Gastroesophageal sphincter (tissue), 4 donors: Measurements from ENCODE around the gene IDH3A. TPM values are rescaled to one million over a fixed set of nuclear protein-coding genes. Genes with fewer than 3 reads are reported as not detected.

ENCODE experiments used
- ATAC-seq: fragments of 150-250 bp; one replicate; pipeline ENCODE4 v1.9.1; 2016; ENCODE audit warnings: mild to moderate bottlenecking, moderate library complexity
- H3K27ac ChIP-seq, 4 donors: fragments of 200-600 bp; sonication (generic) in 3 of 4; 1 replicate in 3 of 4; 2 replicates in 1 of 4; pipeline ENCODE4 v1.5.1; 2016 to 2019
- H3K27me3 ChIP-seq: fragments of 200-600 bp; sonication (generic); one replicate; pipeline ENCODE4 v1.5.1; 2019
- H3K36me3 ChIP-seq, 2 donors: fragments of 200-600 bp; sonication (generic); one replicate each; pipeline ENCODE4 v1.5.1; 2019; ENCODE audit warnings: control low read depth in 1 of 2
- H3K4me1 ChIP-seq, 3 donors: fragments of 200-600 bp; sonication (generic); 1 replicate in 2 of 3; 2 replicates in 1 of 3; pipeline ENCODE4 v1.5.1; 2016 to 2019; ENCODE audit warnings: control low read depth in 2 of 3
- H3K4me3 ChIP-seq, 2 donors: fragments of 200-600 bp; sonication (generic); one replicate each; pipeline ENCODE4 v1.5.1; 2019; ENCODE audit warnings: mild to moderate bottlenecking in 1 of 2, moderate library complexity in 1 of 2
- H3K9me3 ChIP-seq, 3 donors: fragments of 200-600 bp; sonication (generic); one replicate each; pipeline ENCODE4 v1.5.1; 2017 to 2019; ENCODE audit warnings: control low read depth in 2 of 3
- EP300 ChIP-seq: sonication (generic); formaldehyde crosslinking; IDR thresholded peaks from one replicate; pipeline ENCODE4 v1.6.1; 2017; ENCODE audit warnings: antibody characterized with exemption, mild to moderate bottlenecking
- POLR2A ChIP-seq, 2 donors: fragments of 450-650 bp; IDR thresholded peaks; one replicate each; pipeline ENCODE4 v1.6.1; 2017; ENCODE audit warnings: antibody characterized with exemption in 2 of 2, mild to moderate bottlenecking in 2 of 2, moderate library complexity in 1 of 2
- POLR2AphosphoS5 ChIP-seq: sonication (generic); formaldehyde crosslinking; IDR thresholded peaks from one replicate; pipeline ENCODE4 v1.6.1; 2017; ENCODE audit warnings: antibody characterized with exemption
- whole genome bisulfite sequencing, 2 donors: methylation state at CpG; one replicate each; pipeline ENCODE4 v1.1.5; 2018; ENCODE audit warnings: low coverage in 1 of 2; 5-methylcytosine and 5-hydroxymethylcytosine counted together
- total RNA-seq, 4 donors: library from RNA; depleted of rRNA; stranded (reverse); fragments of >200 nt; gene quantifications; one replicate each; pipeline ENCODE4 v1.1.0, GENCODE V29; 2016
- TF ChIP-seq, protein P1 (sequence below), 4 experiments: fragments of 200-600 bp in 2 of 4; fragments of 450-650 bp in 2 of 4; sonication (generic) in 1 of 4; IDR thresholded peaks; one replicate each; pipeline ENCODE4 v1.5.1; 2017 to 2019; ENCODE audit warnings: antibody characterized with exemption in 4 of 4, mild to moderate bottlenecking in 2 of 4, moderate library complexity in 2 of 4

The IDH3A gene
- total RNA-seq, 4 donors from 2014 or later, result 81.1 to 129 (median 97.0) TPM

DNA sequence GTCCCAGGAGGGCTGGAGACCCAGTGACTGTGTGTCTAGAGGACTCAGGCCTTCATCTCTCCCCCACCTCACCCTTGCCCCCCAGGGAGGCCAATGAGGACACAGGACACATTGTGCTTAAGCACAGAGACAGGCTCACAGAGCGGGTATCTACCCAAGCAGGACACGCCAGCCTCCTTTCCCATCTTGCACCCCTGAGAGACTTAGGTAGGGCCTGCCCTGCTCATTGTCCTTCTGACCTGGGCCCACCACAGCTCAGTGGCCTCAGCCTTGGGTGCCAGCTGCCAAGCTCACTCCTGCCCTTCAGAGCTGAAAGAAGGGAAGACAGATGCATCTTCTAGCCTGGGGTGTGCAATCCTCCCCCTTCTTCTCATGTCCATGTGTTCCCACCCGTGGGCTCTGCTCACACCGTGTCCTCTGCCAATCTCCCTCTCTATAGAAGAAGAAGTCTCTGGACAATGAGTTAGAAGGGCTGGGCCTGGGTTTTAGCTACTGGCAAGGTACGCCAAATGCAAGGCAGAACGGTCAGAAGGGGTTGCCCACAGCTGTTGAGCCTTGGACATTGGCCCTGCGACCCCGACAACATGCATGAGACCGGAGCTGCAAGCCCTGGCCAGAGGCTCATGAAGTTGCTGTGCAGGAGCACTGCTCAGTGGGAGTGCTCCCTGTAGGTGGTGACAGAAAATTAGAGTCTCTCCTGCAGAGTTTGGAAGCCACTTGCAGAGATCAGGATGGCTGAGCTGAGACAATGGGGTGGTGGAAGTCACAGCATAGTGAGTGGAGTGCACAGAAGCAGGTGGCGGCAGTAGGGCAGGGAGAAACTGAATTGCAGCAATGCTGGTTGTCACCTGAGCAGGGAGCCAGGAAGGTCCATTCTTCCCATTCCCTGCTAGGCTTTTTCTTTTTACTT is 52.4 kb downstream of the IDH3A start:
- H3K4me1 ChIP-seq, result peaks cover 0 to 24% (median 6%) of the 10 kb centered on the region in 3 donors
- H3K36me3 ChIP-seq, result no peaks in the 10 kb centered on the region

DNA sequence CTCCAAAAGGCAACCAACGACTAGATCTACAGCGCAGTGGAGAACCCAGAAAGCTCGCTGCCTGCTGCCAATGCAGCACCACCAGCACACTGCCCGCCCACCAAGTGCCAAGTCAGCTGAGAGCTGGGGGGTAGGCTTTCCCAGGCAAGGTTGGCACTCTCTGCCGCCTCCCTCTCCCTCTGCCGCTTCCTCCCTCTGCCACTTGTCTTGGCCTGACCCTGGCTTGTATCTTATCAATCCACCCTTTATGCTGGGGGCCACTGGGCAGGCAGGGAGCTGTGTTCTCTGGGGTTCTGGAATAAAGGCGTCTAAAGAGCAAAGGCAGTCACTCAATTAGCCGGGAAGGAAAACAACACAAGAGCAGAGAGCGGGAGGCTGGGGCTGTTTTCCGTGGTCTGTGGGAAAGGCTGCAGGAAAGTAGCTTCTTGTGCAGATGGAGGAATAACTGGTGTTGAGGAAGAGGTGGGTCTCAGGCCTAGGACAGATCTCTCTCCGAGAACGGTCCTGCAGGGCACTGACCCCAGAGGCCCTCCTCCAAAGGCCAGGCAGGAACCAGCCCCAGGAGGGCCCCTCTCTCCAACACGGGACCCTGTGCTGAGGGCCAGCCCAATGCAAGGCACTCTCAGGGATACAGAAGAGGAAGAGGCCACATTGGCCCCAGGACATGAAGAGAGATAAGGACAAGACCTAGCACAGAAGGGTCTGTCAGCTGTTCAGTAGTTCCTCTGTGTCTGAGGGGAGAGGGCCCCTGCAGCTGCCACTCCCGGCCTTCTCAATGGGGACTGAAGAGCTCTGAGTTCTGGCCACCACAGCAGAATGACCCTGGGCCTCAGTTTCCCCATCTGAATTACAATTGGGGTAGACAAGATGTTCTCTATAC is 54.4 kb downstream of the IDH3A start:
- WGBS, 2 donors, result 82% methylated on average over 4 of the region's 14 CpGs; no CpG with 5 or more reads in 1 of the 2 donors
- H3K27ac ChIP-seq, result peak overlapping the region in 1 of 4 donors; percentile 61
- H3K4me3 ChIP-seq, result no peak overlapping the region
- peaks cover 0 to 31% (median 6%) of the 10 kb centered on the region in 3 donors for H3K4me1 ChIP-seq
- TF ChIP-seq POLR2AphosphoS5, result no peak
- no peak for TF ChIP-seq POLR2A (IDR thresholded peaks at IDR 0.05)
- TF ChIP-seq, protein P1, sequence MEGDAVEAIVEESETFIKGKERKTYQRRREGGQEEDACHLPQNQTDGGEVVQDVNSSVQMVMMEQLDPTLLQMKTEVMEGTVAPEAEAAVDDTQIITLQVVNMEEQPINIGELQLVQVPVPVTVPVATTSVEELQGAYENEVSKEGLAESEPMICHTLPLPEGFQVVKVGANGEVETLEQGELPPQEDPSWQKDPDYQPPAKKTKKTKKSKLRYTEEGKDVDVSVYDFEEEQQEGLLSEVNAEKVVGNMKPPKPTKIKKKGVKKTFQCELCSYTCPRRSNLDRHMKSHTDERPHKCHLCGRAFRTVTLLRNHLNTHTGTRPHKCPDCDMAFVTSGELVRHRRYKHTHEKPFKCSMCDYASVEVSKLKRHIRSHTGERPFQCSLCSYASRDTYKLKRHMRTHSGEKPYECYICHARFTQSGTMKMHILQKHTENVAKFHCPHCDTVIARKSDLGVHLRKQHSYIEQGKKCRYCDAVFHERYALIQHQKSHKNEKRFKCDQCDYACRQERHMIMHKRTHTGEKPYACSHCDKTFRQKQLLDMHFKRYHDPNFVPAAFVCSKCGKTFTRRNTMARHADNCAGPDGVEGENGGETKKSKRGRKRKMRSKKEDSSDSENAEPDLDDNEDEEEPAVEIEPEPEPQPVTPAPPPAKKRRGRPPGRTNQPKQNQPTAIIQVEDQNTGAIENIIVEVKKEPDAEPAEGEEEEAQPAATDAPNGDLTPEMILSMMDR (IDR thresholded peaks at IDR 0.05), result no peak
- no peak for TF ChIP-seq EP300
- no peaks in the 10 kb centered on the region for H3K36me3 ChIP-seq
- H3K9me3 ChIP-seq, result no peaks in the 10 kb centered on the region
- peak; percentile 28 for ATAC-seq
- no peaks in the 10 kb centered on the region for H3K27me3 ChIP-seq

More for the DNA sequence above, 52.4 kb downstream of the IDH3A start:
- no peaks in the 10 kb centered on the region for H3K27me3 ChIP-seq
- H3K27ac ChIP-seq, result no peak overlapping the region
- WGBS, 2 donors, result 93 to 94% methylated on average over 2 to 3 of the region's 10 CpGs
- ATAC-seq, result no peak
- TF ChIP-seq EP300 (no peak), POLR2A (IDR thresholded peaks at IDR 0.05) (no peak), POLR2AphosphoS5 (no peak)
- TF ChIP-seq, protein P1 (IDR thresholded peaks at IDR 0.05), result no peak
- no peak overlapping the region for H3K4me3 ChIP-seq
- H3K9me3 ChIP-seq, result no peaks in the 10 kb centered on the region

DNA sequence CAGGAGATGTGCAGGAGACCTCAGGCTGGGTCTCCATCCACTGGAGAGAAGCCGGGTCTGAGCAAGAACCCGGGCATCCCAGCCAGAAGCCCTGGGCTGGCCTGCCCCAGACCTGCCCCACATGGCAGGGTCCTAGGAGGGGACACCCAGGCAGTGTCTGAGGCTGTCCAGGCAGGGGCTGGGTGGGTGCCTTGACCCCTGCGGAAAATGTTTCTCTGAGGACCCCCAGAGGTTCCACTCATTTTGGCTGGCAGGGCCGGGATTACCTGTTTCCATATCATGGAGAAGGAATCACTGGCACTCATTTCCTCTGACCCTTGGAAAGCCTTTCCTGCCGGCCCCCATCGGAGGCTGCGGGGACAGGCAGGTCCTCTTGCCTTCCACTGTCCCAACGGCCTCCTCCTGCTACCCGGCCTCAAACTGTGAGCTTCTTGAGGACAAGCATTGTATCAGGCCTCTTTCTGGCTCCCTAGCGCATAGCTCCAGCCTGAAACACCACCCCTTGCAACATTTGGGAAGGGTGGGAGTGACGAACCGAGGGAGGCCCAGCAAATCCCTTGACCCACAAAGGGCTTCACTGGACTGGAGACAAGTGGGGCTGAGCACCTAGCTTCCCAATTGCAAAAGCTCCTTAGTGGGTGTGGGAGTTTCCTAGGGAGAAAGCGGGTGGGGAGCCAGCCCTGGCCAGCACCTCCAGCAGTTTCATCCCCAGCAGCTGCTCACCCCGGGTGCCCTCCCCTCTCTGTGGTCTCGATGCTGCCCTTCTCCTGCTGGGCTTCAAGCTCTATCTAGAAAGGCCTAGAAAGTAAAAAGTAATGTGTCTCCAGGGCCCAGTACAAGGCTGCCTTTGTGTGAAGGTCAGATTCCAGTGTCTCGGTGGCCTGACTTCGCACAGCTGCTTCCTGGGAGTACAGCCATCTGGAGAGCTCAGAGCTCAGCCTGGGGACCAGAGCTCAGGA is 55.5 kb downstream of the IDH3A start:
- H3K27me3 ChIP-seq, result no peaks in the 10 kb centered on the region
- peak overlapping the region in 1 of 4 donors; percentile 61 for H3K27ac ChIP-seq
- H3K9me3 ChIP-seq, result no peaks in the 10 kb centered on the region
- TF ChIP-seq POLR2AphosphoS5 (no peak), EP300 (no peak), POLR2A (IDR thresholded peaks at IDR 0.05) (no peak)
- TF ChIP-seq, protein P1 (IDR thresholded peaks at IDR 0.05), result no peak
- peak; percentile 26 for ATAC-seq
- H3K4me3 ChIP-seq, result no peak overlapping the region
- H3K4me1 ChIP-seq, result peaks cover 0 to 40% (median 7%) of the 10 kb centered on the region in 3 donors
- 60% methylated on average over 8 of the region's 17 CpGs; no CpG with 5 or more reads in 1 of the 2 donors for WGBS, 2 donors
- H3K36me3 ChIP-seq, result no peaks in the 10 kb centered on the region

DNA sequence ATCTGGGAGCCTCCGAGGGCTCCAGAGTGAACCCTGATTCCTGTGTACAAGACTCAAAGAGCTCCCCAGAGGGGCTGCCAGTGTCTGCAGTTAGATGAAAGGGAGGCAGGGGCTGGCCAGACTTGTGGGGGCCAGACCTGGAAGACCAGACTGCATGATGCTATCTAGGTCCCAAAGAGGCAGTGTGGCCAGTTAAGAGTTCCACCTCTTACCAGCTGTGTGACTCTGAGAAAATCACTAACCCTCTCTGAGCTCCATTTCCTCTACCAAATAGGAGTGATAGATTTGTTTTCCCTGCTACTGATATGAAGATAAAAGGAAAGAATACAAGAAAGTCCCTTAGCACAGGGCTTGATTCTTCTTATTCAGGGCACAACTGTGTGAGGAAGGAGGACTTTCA is 56.2 kb downstream of the IDH3A start:
- no peak for ATAC-seq
- Histone ChIP-seq H3K4me3 (no peak overlapping the region), H3K4me1 (peaks cover 0 to 47% (median 14%) of the 10 kb centered on the region in 3 donors), H3K36me3 (no peaks in the 10 kb centered on the region), H3K27me3 (no peaks in the 10 kb centered on the region), H3K9me3 (no peaks in the 10 kb centered on the region), H3K27ac (peak overlapping the region in 1 of 4 donors; percentile 61)
- no peak for TF ChIP-seq EP300
- TF ChIP-seq, protein P1 (IDR thresholded peaks at IDR 0.05), result no peak
- no peak for TF ChIP-seq POLR2A (IDR thresholded peaks at IDR 0.05)
- no peak for TF ChIP-seq POLR2AphosphoS5
- no CpG with 5 or more reads among the region's 1 CpG for WGBS, 2 donors
